Measurements from ENCODE around the gene PTPRG. TPM values are rescaled to one million over a fixed set of nuclear protein-coding genes. Genes with fewer than 3 reads are reported as not detected.
"Not testable (repeated sequence)": the region's sequence is repeated elsewhere in the genome, so short reads cannot be mapped to it uniquely, and the experiment has no call there.

Gene PTPRG
- total and polyA plus RNA-seq, 2 donors, result 22.7 to 95.3 TPM

DNA sequence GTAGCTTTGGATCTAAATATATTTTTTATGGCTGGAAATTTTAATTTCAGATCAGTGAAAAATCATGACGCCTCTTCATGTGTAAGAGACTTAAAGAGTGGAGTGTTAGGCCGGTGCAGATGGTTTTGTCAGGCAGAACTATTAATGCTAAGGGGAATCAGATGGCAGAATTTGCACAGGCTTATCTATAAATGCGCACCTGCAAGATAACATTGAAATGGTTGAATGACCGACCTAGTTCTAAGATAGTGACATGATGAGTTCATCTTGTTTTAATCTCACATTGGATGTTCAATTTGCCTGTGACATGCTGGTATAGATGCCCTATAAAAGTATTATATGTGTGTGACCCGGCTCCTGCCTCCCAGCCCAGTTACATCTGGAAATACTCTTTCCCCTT is 471.4 kb downstream of the PTPRG start:
- DNase-seq (ENCODE audit: extremely low spot score), result no peak
- Histone ChIP-seq H3K4me1 (ENCODE audit: insufficient read depth) (no peaks in the 10 kb centered on the region), H3K36me3 (ENCODE audit: insufficient read depth) (no peaks in the 10 kb centered on the region), H3K4me3 (ENCODE audit: low read depth, low read length) (no peak overlapping the region), H3K27ac (ENCODE audit: low read depth) (no peak overlapping the region)
- WGBS, result 96% methylated on average over 5 of the region's 5 CpGs

DNA sequence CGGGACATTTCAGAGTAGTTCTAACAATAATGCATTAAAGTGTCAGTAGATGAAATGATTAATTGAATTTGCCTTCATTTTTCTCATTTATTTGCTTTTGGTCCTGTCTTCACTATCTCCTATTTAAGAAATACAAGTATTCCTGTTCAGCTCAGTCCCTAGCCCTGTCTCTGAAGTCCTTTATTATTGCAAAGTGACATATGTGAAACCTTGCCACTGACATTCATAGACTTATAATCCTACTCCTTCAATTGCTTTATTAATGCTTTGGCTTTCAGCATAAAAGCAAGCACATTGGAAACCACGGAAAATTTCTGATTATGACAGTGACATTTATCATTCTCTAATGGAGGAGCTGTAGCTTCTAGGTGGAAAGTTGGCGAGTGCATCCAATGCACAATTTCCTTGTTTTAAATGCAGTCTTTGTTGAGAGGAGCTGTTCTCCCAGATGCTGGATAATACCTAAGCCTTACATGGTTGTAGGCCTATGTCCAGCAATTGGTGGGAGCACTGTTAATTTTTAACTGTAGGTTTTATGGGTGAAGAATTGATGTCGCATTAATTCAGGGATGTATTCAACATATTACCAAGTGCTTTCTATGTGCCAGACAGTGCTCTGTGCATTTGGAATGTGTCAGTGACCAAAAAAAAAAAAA is 474.2 kb downstream of the PTPRG start:
- WGBS, result 94% methylated on average over 4 of the region's 4 CpGs

DNA sequence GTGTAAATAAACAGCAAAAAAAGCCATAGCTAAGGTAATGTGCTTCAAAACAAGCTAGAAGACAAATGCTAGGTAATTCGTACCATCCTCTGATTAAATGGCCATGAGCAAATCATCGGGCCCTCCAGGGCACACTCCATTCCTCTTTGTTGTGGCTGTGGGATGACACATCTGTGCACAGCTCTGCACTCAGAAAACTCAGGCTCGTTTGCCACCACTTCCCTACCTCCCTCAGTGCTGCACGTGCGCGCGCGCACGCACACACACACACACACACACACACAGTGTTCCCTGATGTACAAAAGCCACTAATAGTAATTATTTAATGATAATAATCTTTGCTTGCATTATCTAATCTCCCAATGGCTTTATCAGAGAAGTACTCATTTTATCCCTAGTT is 475.4 kb downstream of the PTPRG start:
- no peak for DNase-seq (ENCODE audit: extremely low spot score)
- 82% methylated on average over 9 of the region's 9 CpGs for WGBS
- H3K4me3 ChIP-seq (ENCODE audit: low read depth, low read length), result no peak overlapping the region
- H3K27ac ChIP-seq (ENCODE audit: low read depth), result no peak overlapping the region
- H3K4me1 ChIP-seq (ENCODE audit: insufficient read depth), result peaks cover 2% of the 10 kb centered on the region
- no peaks in the 10 kb centered on the region for H3K36me3 ChIP-seq (ENCODE audit: insufficient read depth)

More for the DNA sequence above, 474.2 kb downstream of the PTPRG start:
- Histone ChIP-seq H3K4me1 (ENCODE audit: insufficient read depth) (peaks cover 2% of the 10 kb centered on the region), H3K36me3 (ENCODE audit: insufficient read depth) (no peaks in the 10 kb centered on the region), H3K4me3 (ENCODE audit: low read depth, low read length) (no peak overlapping the region), H3K27ac (ENCODE audit: low read depth) (no peak overlapping the region)
- DNase-seq (ENCODE audit: extremely low spot score), result no peak

DNA sequence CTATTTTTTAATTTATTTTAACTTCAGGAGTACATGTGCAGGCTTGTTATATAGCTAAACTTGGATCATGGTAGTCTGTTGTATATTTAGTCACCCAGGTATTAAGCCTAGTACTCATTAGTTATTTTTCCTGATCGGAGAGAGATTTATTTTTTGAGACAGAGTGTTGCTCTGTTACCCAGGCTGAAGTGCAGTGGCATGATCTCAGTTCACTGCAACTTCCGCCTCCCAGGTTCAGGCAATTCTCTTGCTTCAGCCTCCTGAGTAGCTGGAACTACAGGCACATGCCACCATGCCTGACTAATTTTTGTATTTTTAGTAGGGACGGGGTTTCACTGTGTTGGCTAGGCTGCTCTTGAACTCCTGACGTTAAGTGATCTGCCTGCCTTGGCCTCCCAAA is 477.4 kb downstream of the PTPRG start:
- not testable (repeated sequence) for DNase-seq (ENCODE audit: extremely low spot score); H3K36me3 ChIP-seq (ENCODE audit: insufficient read depth); H3K4me3 ChIP-seq (ENCODE audit: low read depth, low read length); H3K4me1 ChIP-seq (ENCODE audit: insufficient read depth)
- 81% methylated on average over 4 of the region's 4 CpGs for WGBS
- peak overlapping the region; percentile 19 for H3K27ac ChIP-seq (ENCODE audit: low read depth)

DNA sequence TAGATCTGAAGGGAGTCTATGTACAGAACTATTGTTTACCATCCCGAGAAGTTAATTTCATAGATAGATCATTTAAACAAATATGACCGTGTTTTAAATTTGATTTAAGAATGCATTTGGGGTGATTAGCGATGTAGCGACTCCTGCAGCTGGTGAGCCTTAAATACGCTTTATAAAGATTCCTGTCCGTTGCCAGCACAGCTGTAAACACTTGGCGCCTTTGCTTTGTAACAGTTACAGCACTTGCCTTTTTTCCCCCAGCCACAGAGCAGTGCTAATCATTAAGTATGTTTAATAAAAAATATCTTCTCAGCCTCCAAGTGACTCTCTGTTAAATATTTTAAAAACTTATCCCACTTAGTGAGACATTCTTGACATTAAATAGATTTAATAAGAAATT is 478.2 kb downstream of the PTPRG start:
- DNase-seq (ENCODE audit: extremely low spot score), result no peak
- 63% methylated on average over 7 of the region's 7 CpGs for WGBS
- Histone ChIP-seq H3K4me3 (ENCODE audit: low read depth, low read length) (no peak overlapping the region), H3K4me1 (ENCODE audit: insufficient read depth) (peaks cover 2% of the 10 kb centered on the region), H3K27ac (ENCODE audit: low read depth) (no peak overlapping the region), H3K36me3 (ENCODE audit: insufficient read depth) (no peaks in the 10 kb centered on the region)

DNA sequence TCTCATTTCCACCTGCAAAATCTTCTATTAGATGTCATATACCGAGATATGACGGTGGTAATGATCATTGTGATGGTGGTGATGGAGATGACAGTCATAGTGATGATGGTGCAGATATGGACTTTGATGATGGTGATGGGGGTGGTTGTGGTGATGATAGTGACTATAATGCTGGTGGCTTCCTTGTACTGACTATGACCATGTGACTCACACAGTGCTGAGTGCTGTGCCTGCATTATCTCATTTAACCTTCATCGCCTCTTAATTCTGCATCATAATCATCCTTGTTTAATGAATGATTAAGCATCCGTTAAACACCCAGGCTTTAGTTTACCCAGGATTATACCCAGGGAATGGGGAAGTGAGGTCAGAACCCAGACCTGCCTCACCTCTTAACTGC is 480.3 kb downstream of the PTPRG start:
- no peak for DNase-seq (ENCODE audit: extremely low spot score)

DNA sequence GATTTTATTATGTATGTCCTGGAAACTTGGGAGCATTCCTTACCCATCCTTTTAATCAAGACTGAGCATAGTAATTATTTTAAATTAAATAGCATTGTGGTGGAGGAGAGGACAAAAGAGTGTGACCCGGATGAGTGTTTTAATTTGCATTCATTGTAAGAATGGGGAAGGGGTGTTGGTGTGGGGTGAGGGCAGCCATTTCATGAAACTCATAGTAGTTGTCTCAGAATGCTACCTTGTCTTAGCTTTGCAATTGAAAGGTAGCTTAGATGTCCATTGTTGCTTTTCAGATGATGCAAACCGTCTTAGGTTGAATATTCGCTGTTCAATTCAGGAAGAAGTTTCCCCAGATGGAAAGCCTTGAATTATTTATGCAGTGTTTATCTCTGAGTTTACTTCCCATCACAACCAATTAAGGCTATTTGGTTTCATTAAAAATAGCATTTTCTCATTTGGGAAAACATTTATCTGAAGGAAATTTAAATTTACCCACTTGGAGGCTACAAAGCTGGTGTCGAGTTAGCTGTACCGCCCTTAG is 483.6 kb downstream of the PTPRG start:
- Histone ChIP-seq H3K4me1 (ENCODE audit: insufficient read depth) (no peaks in the 10 kb centered on the region), H3K27ac (ENCODE audit: low read depth) (no peak overlapping the region), H3K4me3 (ENCODE audit: low read depth, low read length) (no peak overlapping the region), H3K36me3 (ENCODE audit: insufficient read depth) (no peaks in the 10 kb centered on the region)
- 93% methylated on average over 5 of the region's 5 CpGs for WGBS
- DNase-seq (ENCODE audit: extremely low spot score), result no peak

More for the DNA sequence above, 480.3 kb downstream of the PTPRG start:
- Histone ChIP-seq H3K4me1 (ENCODE audit: insufficient read depth) (peaks cover 2% of the 10 kb centered on the region), H3K27ac (ENCODE audit: low read depth) (no peak overlapping the region), H3K36me3 (ENCODE audit: insufficient read depth) (no peaks in the 10 kb centered on the region), H3K4me3 (ENCODE audit: low read depth, low read length) (no peak overlapping the region)
- 94% methylated on average over 4 of the region's 4 CpGs for WGBS

DNA sequence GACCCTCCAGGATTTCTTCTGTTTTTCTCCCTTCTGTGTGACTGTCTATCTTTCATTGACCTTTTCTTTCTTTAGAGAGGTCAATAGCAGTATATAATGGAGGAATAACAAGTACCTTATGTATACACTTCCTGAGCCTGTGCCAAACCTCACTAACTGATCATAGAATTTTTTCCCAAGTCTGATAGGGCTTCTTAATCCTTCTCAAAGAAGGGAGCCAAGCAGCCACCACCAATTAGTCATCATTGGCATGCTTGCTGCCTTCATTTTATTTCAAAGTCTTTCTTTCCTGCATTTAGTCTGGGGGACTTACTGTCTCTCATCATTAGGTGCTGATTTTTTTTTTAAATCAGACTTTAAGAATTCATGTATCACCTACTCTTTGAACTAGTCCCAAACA is 485.0 kb downstream of the PTPRG start:
- Histone ChIP-seq H3K27ac (ENCODE audit: low read depth) (no peak overlapping the region), H3K36me3 (ENCODE audit: insufficient read depth) (no peaks in the 10 kb centered on the region), H3K4me1 (ENCODE audit: insufficient read depth) (peaks cover 1% of the 10 kb centered on the region), H3K4me3 (ENCODE audit: low read depth, low read length) (no peak overlapping the region)
- no peak for DNase-seq (ENCODE audit: extremely low spot score)

DNA sequence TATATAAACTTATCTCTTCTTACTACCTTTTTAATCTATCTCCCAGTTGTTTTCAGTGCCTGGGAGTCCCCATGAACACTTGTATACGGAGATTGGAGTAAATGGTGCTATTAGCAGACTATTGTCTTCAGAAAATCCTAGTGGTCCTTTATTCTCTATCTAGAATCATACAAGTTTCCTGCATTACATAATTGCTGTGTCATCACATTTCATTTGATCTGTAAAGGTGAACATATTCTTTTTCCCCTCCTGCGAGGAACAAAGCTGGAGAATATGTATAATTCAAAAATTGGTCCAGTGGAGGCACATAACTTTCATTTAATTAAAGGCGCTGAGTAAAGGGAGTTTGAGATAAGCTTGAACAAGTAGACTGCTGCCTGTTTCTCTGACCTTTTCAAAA is 487.2 kb downstream of the PTPRG start:
- DNase-seq (ENCODE audit: extremely low spot score), result no peak
- H3K4me1 ChIP-seq (ENCODE audit: insufficient read depth), result peaks cover 1% of the 10 kb centered on the region
- H3K4me3 ChIP-seq (ENCODE audit: low read depth, low read length), result no peak overlapping the region
- no peaks in the 10 kb centered on the region for H3K36me3 ChIP-seq (ENCODE audit: insufficient read depth)
- WGBS, result 94% methylated on average over 3 of the region's 3 CpGs
- H3K27ac ChIP-seq (ENCODE audit: low read depth), result no peak overlapping the region

DNA sequence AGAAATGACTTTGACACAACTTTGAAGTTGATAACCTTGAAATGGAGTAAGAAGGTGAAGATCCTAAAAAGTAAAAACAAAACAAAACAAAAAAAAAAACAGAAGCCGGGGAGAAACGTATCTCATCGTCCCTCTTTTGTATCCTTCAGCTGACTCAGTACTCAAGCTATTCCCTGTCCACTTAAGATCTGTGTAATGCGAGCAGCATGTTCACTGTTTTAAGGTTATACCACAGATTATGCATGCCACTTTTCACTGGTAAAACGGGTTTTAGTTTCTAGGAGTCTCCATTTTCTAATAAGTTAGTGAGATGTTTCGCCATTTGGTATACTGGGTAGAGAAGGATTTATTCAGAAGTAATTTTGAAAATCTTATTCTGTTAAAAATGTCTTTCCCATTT is 487.7 kb downstream of the PTPRG start:
- H3K4me3 ChIP-seq (ENCODE audit: low read depth, low read length), result no peak overlapping the region
- no peak for DNase-seq (ENCODE audit: extremely low spot score)
- H3K27ac ChIP-seq (ENCODE audit: low read depth), result no peak overlapping the region
- H3K4me1 ChIP-seq (ENCODE audit: insufficient read depth), result peaks cover 1% of the 10 kb centered on the region
- no peaks in the 10 kb centered on the region for H3K36me3 ChIP-seq (ENCODE audit: insufficient read depth)
- WGBS, result 91% methylated on average over 6 of the region's 6 CpGs

DNA sequence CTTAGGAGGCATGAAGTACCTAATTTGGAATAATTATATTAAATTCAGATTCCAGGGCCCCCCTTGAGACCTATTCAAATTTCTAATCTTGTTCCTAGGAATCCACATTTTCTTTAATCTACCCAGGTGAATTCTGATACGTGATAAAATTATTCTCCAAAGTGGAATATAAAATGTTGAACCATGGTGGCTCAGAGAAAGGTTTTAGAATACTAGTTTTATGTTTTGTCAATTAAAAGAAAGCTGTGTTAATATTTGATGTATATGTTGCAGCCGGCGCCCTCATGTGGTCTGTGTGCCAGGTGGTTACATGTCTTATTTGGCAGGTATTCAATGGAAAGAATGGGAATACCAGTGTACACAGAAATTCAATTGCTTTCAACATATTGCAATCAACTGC is 490.1 kb downstream of the PTPRG start:
- no peaks in the 10 kb centered on the region for H3K36me3 ChIP-seq (ENCODE audit: insufficient read depth)
- H3K4me1 ChIP-seq (ENCODE audit: insufficient read depth), result peaks cover 1% of the 10 kb centered on the region
- H3K4me3 ChIP-seq (ENCODE audit: low read depth, low read length), result no peak overlapping the region
- WGBS, result 90% methylated on average over 3 of the region's 3 CpGs
- no peak overlapping the region for H3K27ac ChIP-seq (ENCODE audit: low read depth)
- DNase-seq (ENCODE audit: extremely low spot score), result no peak

DNA sequence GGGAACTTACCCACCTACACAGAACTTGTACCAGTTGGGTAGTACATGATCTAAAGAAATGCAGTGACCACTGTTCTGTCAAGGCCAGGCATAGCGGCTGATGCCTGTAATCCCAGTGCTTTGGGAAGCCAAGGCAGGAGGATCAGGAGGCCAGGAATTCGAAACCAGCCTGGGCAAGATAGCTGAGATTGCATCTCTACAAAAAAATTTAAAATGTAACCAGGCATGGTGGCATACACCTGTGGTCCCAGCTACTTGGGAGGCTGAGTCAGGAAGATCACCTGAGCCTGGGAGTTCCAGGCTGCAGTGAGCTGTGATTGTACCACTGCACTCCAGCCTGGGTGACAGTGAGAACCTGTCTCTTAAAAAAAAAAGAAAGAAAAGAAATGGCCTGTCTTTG is 491.0 kb downstream of the PTPRG start:
- DNase-seq (ENCODE audit: extremely low spot score), result no peak
- WGBS, result 96% methylated on average over 2 of the region's 2 CpGs
- no peak overlapping the region for H3K4me3 ChIP-seq (ENCODE audit: low read depth, low read length)

DNA sequence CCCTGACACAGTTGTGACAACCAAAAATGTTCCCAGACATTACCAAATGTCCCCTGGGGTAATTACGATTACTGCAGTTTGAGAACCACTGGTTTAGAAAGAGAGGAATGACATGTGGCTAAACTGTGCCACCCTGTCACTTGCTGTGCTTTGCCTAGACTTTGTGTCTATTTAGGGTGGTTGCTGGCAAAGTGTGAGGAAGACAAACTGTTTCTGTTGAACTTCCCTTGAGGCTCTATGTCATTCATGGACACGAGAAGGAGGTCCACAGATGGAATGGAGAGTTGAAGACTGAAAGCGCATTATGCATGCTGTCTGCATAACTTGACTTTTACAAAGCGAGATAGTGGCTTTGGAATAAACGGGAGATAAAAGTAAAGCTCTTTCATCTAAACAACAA is 495.3 kb downstream of the PTPRG start:
- DNase-seq (ENCODE audit: extremely low spot score), result no peak
- no peak overlapping the region for H3K27ac ChIP-seq (ENCODE audit: low read depth)
- no peak overlapping the region for H3K4me3 ChIP-seq (ENCODE audit: low read depth, low read length)
- no peaks in the 10 kb centered on the region for H3K4me1 ChIP-seq (ENCODE audit: insufficient read depth)
- no peaks in the 10 kb centered on the region for H3K36me3 ChIP-seq (ENCODE audit: insufficient read depth)
- 50% methylated on average over 5 of the region's 5 CpGs for WGBS

More for the DNA sequence above, 491.0 kb downstream of the PTPRG start:
- H3K36me3 ChIP-seq (ENCODE audit: insufficient read depth), result no peaks in the 10 kb centered on the region
- H3K27ac ChIP-seq (ENCODE audit: low read depth), result no peak overlapping the region
- H3K4me1 ChIP-seq (ENCODE audit: insufficient read depth), result peaks cover 1% of the 10 kb centered on the region

DNA sequence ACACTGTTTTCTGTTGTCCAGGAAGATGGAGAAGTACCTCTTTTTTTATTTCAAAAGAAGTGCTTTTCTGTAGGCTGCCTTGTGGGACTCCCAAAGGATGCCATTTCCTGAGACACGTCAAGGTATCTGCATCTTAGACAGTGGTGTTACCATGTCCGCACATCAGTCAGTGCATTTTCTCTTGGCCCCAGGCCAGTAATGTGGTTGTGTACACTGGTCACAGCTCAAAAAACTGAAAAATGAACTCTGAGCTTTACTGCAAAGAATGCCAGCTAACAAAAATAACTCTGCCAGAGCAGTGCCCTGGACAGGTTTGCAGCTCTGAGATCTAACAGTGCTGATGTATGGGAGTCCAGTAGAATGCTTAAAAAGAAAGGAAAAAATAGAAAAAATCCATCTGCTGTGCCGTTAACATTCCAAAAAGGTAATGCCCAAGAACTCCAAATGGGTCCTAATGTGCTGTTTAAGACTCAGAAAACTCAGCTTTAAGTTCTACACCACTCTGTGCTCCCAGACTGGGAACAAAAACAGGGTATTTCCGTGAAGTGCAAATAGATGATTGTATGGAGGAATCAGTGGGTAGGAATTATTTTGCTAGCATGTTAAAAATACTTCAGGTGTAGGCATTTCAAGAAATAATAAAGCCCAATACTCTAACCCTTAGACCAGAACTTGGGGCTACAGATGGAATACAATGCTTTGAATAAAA is 496.1 kb downstream of the PTPRG start:
- Histone ChIP-seq H3K4me3 (ENCODE audit: low read depth, low read length) (no peak overlapping the region), H3K36me3 (ENCODE audit: insufficient read depth) (no peaks in the 10 kb centered on the region), H3K4me1 (ENCODE audit: insufficient read depth) (no peaks in the 10 kb centered on the region), H3K27ac (ENCODE audit: low read depth) (no peak overlapping the region)
- DNase-seq (ENCODE audit: extremely low spot score), result no peak
- 78% methylated on average over 4 of the region's 4 CpGs for WGBS
